DND-41 (cell line): ENCODE data around the gene GARIN5A.

ENCODE experiments used
- EZH2 ChIP-seq: IDR thresholded peaks from 3 replicates; pipeline ENCODE4 v1.6.1; 2012; ENCODE audit warnings: borderline replicate concordance, low read depth, mild to moderate bottlenecking, moderate library complexity, low read length, inconsistent platforms; ENCODE audit not compliant: severe bottlenecking
- TF ChIP-seq, protein P1 (sequence below): IDR thresholded peaks from 2 replicates; pipeline ENCODE4 v1.5.1; 2012; ENCODE audit warnings: borderline replicate concordance, low read length, moderate library complexity, mild to moderate bottlenecking; ENCODE audit not compliant: poor library complexity, severe bottlenecking; ENCODE audit errors: extremely low read depth

DNA sequence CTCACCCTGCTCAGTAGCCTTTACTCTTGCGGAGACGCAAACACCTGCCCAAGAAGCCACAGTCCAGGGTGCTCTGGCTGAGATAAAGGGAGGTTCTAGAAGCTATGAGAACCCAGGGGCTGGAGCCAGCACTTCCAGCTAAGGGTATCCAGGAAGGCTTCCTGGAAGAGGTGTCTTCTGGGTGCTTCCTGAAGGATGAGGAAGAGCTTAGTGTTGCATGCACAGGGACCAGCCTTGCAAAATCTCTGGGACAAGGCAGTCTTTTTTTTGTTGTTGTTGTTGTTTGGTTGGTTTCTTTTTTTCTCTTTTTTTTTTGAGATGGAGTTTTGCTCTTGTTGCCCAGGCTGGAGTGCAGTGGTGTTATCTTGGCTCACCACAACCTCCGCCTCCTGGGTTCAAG lies 23.4 kb downstream of the GARIN5A start:
- TF ChIP-seq, protein P1, sequence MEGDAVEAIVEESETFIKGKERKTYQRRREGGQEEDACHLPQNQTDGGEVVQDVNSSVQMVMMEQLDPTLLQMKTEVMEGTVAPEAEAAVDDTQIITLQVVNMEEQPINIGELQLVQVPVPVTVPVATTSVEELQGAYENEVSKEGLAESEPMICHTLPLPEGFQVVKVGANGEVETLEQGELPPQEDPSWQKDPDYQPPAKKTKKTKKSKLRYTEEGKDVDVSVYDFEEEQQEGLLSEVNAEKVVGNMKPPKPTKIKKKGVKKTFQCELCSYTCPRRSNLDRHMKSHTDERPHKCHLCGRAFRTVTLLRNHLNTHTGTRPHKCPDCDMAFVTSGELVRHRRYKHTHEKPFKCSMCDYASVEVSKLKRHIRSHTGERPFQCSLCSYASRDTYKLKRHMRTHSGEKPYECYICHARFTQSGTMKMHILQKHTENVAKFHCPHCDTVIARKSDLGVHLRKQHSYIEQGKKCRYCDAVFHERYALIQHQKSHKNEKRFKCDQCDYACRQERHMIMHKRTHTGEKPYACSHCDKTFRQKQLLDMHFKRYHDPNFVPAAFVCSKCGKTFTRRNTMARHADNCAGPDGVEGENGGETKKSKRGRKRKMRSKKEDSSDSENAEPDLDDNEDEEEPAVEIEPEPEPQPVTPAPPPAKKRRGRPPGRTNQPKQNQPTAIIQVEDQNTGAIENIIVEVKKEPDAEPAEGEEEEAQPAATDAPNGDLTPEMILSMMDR: no peak
- TF ChIP-seq EZH2: no peak
